Body of pancreas (tissue), 4 donors: ENCODE results near the gene COPZ1.

ENCODE experiments used
- CTCF ChIP-seq, 7 experiments: fragments of 450-650 bp in 4 of 7; fragments of 200-600 bp in 3 of 7; sonication (generic) in 3 of 7; IDR thresholded peaks; one replicate each; pipeline ENCODE4 v1.5.1; 2016 to 2019; ENCODE audit warnings: antibody characterized with exemption in 7 of 7
- POLR2A ChIP-seq, 3 donors: fragments of 450-650 bp; IDR thresholded peaks; one replicate each; pipeline ENCODE4 v1.6.1; 2016; ENCODE audit warnings: antibody characterized with exemption in 3 of 3, mild to moderate bottlenecking in 2 of 3

- TF ChIP-seq CTCF (IDR thresholded peaks at IDR 0.05) (no peak), POLR2A (IDR thresholded peaks at IDR 0.05) (no peak)
Observed at GRCh38 chr12:54398218-54398617, 73.3 kb downstream of the COPZ1 start.
